ENCODE data around the gene LYRM1. TPM values are rescaled to one million over a fixed set of nuclear protein-coding genes. Genes with fewer than 3 reads are reported as not detected.

The LYRM1 gene
- polyA plus RNA-seq, 1 of the 3 experiments (the other 2 are of a cell fraction) = 18.1 TPM

GRCh38 chr16:20920091-20920490, 19.5 kb downstream of the LYRM1 start (continued):
- TF ChIP-seq REST (IDR thresholded peaks at IDR 0.05; ENCODE audit: low read depth, low read length) = no peak

- no peak for DNase-seq
- H3F3A ChIP-seq (replicated peaks; ENCODE audit: insufficient read depth) = no peaks in the 10 kb centered on the region
- no peak for TF ChIP-seq RFX5 (IDR thresholded peaks at IDR 0.05; ENCODE audit: low read length)
- no peak for TF ChIP-seq MEF2A (IDR thresholded peaks at IDR 0.05; ENCODE audit: borderline replicate concordance, low read depth)
- no peak for TF ChIP-seq CHD2 (IDR thresholded peaks at IDR 0.05; ENCODE audit: low read length, partially characterized antibody)
- TF ChIP-seq GATA2 (CRISPR knock-in tag; IDR thresholded peaks at IDR 0.05) = no peak
- no peak for TF ChIP-seq RAD21 (IDR thresholded peaks at IDR 0.05; ENCODE audit: low read length)
- TF ChIP-seq MXI1 (IDR thresholded peaks at IDR 0.05; ENCODE audit: low read depth, low read length) = no peak
- no peak for TF ChIP-seq FOXM1 (IDR thresholded peaks at IDR 0.05; ENCODE audit: low read depth)
- TF ChIP-seq EZH2phosphoT487 (IDR thresholded peaks at IDR 0.05; ENCODE audit: borderline replicate concordance, low read depth) = no peak
- TF ChIP-seq RCOR1 (IDR thresholded peaks at IDR 0.05; ENCODE audit: low read length) = no peak
- TF ChIP-seq USF2 (IDR thresholded peaks at IDR 0.05; ENCODE audit: borderline replicate concordance, low read depth, low read length) = no peak
- no peak for TF ChIP-seq POLR2AphosphoS5 (IDR thresholded peaks at IDR 0.05; ENCODE audit: low read depth, low read length)
- no peak for TF ChIP-seq REST (IDR thresholded peaks at IDR 0.05; ENCODE audit: low read depth, low read length)
- no peak for TF ChIP-seq JUND (IDR thresholded peaks at IDR 0.05)
- TF ChIP-seq TCF12 (IDR thresholded peaks at IDR 0.05) = no peak
- TF ChIP-seq SMC3 (IDR thresholded peaks at IDR 0.05; ENCODE audit: low read depth, low read length) = no peak
- no peak for TF ChIP-seq YY1 (IDR thresholded peaks at IDR 0.05; ENCODE audit: low read depth)
- TF ChIP-seq MAX (IDR thresholded peaks at IDR 0.05; ENCODE audit: low read depth) = no peak
- no peak for TF ChIP-seq PBX3 (IDR thresholded peaks at IDR 0.05)
- TF ChIP-seq CTCF (IDR thresholded peaks at IDR 0.05) = no peak
- H4K20me1 ChIP-seq (ENCODE audit: insufficient read depth) = no peaks in the 10 kb centered on the region
- H3K79me2 ChIP-seq (ENCODE audit: insufficient read depth) = no peaks in the 10 kb centered on the region
- H3K27me3 ChIP-seq (ENCODE audit: insufficient read depth) = no peaks in the 10 kb centered on the region
- ChIA-PET CTCF (no interaction called here), POLR2A (no interaction called here)
- H3K9me2 ChIP-seq = no peaks in the 10 kb centered on the region
- no peak overlapping the region for H3K9ac ChIP-seq
- H3K4me1 ChIP-seq (ENCODE audit: control insufficient read depth in 1 of 2, insufficient read depth in 2 of 2, low read depth in 1 of 2, low read length in 1 of 2) = no peaks in the 10 kb centered on the region
- no peaks in the 10 kb centered on the region for H3K36me3 ChIP-seq (replicated peaks in 1 of 2; ENCODE audit: control insufficient read depth in 1 of 2, insufficient read depth in 2 of 2, low read length in 1 of 2)
- H3K27ac ChIP-seq (ENCODE audit: low read depth in 2 of 2, low read length in 1 of 2) = no peak overlapping the region
- no peak overlapping the region for H3K4me3 ChIP-seq (ENCODE audit: low read depth in 2 of 2, low read length in 1 of 2)
- no peaks in the 10 kb centered on the region for H3K9me3 ChIP-seq
- H2AFZ ChIP-seq (ENCODE audit: low read depth) = no peak overlapping the region
- 98% methylated on average over 2 of the region's 2 CpGs for WGBS (ENCODE audit: low lambda C conversion rate)
- H3K4me2 ChIP-seq = no peak overlapping the region
These were observed 20.2 kb downstream of the LYRM1 start for GRCh38 chr16:20920799-20921198.
